Measurements from ENCODE around the gene ARHGEF19.
"Not testable (repeated sequence)": the region's sequence is repeated elsewhere in the genome, so short reads cannot be mapped to it uniquely, and the experiment has no call there.

Gene ARHGEF19

GRCh38 chr1:16212251-16212961, at the start of gene ARHGEF19:
TSS of gene ARHGEF19 (minus strand) at chr1:16212652. CDS start at chr1:16209054, 3,598 bp downstream.
- DNase-seq: no peak

- DNase-seq: no peak
Measured at GRCh38 chr1:16262067-16262466, 49.6 kb upstream of the ARHGEF19 start.

DNA sequence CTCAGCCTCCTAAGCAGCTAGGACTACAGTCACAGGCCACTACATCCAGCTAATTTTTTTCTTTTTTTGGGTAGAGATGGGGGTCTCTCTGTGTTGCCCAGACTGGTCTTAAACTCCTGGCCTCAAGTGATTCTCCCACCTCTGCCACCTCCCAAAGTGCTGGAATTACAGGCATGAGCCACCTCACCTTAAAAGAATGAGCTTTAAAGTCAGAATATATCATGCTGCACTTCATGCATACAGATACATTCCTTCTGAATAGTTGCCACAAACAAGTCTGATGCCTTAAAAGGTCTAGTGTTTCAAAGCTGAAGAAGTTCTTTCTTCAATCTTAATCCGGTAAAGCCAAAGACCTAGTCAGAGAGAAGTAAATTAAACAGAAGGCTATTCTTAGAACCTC, 48.4 kb upstream of the ARHGEF19 start:
- DNase-seq: no peak

DNA sequence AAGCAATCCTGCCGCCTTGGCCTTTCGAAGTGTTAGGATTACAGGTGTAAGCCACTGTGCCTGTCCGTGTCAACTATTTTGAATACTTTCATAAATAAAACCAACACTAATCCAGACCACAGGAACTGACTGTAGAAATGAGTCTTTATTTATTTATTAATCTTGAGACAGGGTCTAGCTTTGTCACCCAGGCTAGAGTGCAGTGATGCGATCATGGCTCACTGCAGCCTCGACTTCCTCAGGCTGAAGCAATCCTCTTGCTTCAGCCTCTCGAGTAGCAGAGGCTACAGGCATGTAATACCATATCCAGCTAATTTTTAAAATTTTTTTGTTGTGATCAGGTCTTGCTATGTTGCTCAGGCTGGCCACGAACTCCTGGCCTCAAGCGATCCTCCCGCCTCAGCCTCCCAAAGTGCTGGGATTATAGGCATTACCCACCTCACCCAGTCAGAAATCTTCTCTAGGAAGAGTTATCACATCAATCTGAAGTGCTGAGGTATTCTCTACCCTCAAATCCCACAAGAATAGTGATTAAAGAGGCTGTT, 46.2 kb upstream of the ARHGEF19 start:
- no peak for DNase-seq

GRCh38 chr1:16257968-16258367, 45.5 kb upstream of the ARHGEF19 start:
- no peak for DNase-seq

DNA sequence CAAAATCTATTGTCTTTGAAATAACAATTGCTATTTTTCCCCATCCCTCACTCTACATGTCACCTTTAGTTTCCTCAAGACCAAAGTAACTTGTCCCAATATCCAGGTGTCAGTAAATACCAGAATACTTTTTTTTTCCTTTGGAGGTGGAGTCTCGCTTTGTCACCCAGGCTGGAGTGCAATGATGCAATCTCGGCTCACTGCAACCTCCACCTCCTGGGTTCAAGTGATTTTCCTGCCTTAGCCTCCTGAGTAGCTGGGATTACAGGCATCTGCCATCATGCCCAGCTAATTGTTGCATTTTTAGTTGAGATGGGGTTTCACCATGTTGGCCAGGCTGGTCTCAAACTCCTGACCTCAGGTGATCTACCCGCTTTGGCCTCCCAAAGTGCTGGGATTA, 45.1 kb upstream of the ARHGEF19 start:
- DNase-seq: not testable (repeated sequence)

GRCh38 chr1:16256478-16256877, 44.0 kb upstream of the ARHGEF19 start:
- no peak for DNase-seq

DNA sequence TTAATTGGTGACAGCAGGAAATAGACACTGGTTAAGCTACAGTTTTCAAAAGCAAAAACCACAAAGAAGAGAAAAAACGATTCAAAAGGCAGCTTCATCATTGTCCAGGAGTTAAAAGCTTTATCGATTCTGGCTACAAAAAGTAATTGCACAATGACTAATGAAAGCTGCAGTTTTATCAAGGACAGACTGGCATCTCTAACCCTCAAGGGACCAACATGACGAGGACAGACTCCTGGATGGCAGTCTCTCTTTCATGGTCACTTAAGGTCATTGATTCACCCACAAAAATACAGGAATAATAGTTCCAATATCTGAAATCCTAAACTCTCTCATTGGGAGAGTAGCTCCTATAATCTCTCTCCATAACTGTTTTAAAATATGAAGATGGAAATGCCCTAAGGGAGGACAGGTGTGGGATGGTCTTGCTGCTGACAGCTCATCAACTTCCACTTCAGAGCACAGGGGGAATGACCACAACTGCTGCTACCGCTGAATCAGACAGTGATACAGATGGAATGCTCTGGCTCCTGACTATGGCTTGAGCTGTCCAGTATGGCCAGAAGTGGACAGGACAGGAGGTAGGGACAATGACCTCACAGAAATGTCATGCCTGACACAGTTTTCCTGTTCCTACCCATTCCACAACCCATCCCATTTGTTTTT, 41.9 kb upstream of the ARHGEF19 start:
- DNase-seq: no peak

DNA sequence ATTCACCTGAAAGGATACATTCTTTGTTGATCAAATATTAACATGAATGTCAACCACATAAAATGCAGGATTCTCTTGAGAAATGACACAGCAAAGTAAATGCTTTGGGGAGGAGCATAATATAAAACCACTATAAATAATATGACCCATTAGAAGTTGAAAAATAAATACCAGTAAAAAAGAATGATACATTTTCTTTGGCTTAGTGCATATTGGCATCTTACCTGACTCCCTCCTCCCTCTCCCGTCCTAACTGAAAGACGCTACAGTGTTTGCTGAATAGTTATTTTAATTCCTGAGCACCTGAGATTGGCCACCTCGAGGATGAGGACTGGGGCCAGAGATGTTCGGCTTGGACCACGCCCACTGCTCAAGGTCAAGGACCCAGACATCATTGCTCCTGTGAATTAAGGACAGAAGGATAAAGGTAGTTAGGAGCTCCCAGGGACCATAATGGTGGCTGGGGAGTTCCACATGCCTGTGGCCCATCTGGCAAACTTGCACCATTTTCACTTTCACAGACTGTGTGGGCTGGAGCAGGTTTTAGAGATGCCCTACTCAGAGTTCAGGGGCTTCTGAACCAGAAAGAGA, 41.0 kb upstream of the ARHGEF19 start:
- DNase-seq: no peak

- DNase-seq: no peak
Measured at GRCh38 chr1:16252912-16253311, 40.5 kb upstream of the ARHGEF19 start.

GRCh38 chr1:16251381-16251780, 38.9 kb upstream of the ARHGEF19 start:
- DNase-seq: no peak

- no peak for DNase-seq
Measured at GRCh38 chr1:16250524-16251251, 38.2 kb upstream of the ARHGEF19 start.

- no peak for DNase-seq
Measured at GRCh38 chr1:16249596-16250241, 37.3 kb upstream of the ARHGEF19 start.

DNA sequence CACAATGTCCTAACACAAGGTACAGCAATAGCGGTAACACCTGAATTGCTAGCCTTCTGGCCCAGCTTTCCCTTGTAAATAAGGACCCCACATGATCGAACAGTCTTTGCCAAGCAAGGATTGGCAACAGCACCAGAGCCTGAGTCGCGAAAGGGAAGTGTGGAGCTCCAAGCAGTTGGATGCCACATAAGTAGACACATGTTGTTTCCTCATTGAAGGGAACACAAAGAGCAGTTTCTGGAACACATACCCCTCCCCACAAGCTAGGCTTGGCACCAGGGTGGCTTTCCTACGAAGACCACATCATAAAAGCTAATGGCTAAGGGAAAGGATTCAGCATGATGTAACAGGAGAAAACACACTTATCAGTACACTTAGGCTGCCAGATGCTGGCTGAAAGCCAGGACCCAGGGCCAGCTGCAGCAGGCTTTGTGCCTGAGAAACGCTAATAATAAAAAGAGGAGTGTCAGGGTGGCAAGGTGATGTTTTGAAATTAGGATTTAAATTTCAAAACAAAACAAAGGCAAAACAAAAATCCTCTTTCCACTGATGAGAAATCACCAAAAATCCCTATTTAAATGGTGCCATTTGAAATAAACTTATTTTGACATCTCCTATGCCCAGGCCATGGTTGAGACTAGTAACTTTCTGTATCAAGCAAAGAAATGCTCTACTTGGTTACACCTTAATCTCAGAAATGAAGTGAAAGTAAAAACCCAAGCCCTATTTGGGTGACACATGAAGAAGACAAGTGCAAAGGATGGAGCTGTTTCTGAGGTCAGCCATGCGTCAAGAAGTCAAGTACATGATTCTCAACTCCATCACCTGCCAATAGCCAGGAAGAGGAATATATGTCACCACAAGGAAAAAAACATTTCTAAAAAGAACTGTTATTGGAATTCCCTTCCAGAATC, 36.4 kb upstream of the ARHGEF19 start:
- DNase-seq: no peak

GRCh38 chr1:16248007-16248436, 35.6 kb upstream of the ARHGEF19 start:
- no peak for DNase-seq

DNA sequence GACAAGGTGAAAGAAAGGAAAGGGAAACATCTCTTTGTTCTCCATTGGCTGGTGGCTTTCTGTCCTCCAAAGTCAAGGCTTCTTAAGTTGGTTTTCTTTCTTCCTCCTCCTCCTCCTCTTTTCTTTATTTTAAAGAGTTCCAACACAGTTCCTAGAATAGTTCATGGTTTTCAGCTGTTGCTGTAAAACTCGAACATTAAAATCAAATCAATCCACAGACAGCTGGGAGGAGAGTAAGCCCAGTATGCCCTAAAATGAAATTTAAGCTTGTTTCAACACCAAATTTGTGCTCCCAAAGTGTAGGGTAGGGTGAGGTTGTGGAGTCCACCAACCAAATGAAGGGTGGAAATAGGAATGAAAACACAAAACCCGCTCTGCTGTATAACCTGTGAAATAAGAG, 35.0 kb upstream of the ARHGEF19 start:
- no peak for DNase-seq

- DNase-seq: no peak
Measured at GRCh38 chr1:16246961-16247360, 34.5 kb upstream of the ARHGEF19 start.

DNA sequence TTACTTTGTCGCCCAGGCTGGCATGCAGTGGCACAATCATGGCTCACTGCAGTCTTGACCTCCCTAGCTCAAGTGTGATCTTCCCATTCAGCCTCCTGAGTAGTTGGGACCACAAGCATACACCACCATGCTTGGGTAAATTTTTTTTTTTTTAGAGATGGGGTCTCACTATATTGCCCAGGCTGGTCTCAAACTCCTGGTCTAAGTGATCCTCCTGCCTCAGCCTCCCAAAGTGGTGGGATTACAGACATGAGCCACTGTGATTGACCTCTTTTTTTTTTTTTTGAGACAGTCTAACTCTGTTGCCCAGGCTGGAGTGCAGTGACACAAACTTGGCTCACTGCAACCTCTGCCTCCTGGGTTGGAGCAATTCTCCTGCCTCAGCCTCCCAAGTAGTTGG, 33.8 kb upstream of the ARHGEF19 start:
- not testable (repeated sequence) for DNase-seq

GRCh38 chr1:16245476-16246196, 33.2 kb upstream of the ARHGEF19 start:
- DNase-seq: no peak

GRCh38 chr1:16244650-16245285, 32.3 kb upstream of the ARHGEF19 start:
- DNase-seq: no peak

Data from CD4-positive, alpha-beta T cell treated with Interleukin-12 subunit alpha and Interleukin-12 subunit beta, for 1 hour (primary cell).